HG03565 (cell line): ENCODE data around the gene MAST2.

ENCODE experiments used
- ATAC-seq: cut with Tn5 transposase; IDR thresholded peaks from one replicate; pipeline ENCODE4 v1.9.1; 2021; ENCODE audit warnings: mild to moderate bottlenecking, moderate library complexity; ENCODE audit not compliant: unreplicated experiment

The MAST2 gene

DNA sequence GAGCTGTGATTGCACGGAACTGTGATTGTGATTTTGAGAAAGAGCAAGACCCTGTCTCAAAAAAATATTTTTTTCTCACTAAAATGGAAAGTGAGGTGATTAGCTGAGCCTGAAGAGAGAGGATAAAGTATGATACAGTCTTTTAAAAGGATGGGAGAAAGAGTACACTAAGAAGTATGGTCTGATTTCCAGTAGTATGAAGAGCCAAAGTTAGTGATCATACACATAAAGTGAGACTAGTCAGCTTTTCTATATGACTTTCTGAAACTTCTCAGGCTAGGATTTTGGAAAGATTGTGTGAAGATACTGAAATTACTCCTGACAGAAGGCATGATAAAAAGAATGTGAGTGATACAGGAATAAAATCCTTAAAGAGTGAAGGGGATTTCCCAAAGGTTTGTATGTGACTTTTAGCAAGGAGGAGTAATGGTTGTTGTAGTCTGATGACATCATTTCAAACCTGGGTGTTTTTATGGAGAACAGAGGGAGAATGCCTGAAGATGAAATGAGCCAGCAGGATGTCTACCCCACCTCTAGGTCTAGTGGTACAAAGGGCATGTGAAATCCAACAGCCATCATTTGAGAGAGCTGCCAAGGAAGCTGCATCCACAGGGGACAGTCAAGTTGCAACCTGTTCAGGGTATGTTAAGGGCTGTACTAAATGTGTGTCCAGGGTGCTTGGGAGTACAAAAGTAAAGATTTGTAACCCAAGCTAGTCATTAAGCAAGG lies 171.3 kb downstream of the MAST2 start:
- ATAC-seq: no peak

DNA sequence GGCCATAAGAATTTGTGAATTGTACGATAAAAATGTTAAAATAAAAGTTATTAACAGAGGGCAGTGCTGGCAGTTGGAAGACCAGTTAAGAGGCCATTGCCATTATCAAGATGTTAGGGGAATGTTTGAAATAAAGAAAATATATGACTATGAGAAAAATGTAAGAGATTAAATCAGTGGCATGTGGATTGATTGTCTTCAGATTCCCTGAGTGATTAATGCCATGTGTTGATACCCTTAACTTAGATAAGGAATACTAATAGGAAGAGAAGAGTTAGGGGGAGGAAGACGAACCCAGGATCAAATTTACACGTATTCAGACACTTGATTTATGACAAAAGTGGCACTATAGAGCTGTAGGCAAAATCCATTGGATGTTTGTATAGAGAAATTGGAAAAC lies 173.2 kb downstream of the MAST2 start:
- no peak for ATAC-seq

DNA sequence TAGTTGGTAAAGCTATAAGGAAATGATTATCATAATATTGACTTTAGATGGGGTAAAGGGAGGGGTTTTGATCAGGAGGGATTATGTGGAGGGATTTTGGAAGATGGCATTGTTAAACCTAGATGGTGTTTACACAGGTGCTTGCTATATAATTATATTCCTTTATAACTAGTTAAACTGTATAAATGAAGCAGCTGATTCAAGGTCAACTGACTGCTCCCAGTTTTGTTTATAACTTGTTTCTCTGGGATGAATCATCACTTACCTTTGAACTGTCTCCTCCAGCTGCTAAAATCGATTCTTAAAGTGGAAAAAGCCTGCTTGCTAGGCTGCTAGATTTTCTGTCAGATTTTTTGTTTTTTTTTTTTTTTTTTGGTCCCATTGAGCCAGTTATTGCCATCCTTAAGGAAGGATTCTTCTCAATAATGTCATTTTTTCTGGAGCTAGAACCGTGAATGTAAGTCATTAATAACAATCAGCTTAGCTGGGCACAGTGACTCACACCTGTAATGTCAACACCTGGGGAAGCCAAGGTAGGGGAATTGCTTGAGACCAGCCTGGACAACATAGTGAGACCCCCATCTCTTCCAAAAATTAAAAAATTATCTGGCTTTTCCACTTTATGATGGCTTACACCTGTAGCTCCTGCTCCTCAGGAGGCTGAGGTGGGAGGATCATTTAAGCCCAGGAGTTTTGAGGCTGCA lies 175.8 kb downstream of the MAST2 start:
- ATAC-seq: no peak

DNA sequence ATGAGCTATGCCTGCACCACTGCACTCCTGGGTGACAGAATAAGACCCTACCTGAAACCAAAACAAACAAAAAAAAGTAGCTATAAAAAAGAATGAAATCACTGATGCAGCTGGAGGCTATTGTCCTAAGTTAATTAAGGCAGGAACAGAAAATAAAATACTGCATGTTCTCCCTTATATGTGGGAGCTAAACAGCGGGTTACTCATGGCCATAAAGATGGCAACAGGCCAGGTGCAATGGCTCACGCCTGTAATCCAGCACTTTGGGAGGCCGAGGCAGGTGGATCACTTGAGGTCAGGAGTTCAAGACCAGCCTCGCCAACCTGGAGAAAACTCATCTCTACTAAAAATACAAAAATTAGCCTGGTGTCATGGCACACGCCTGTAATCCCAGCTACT lies 176.4 kb downstream of the MAST2 start:
- ATAC-seq: no peak

DNA sequence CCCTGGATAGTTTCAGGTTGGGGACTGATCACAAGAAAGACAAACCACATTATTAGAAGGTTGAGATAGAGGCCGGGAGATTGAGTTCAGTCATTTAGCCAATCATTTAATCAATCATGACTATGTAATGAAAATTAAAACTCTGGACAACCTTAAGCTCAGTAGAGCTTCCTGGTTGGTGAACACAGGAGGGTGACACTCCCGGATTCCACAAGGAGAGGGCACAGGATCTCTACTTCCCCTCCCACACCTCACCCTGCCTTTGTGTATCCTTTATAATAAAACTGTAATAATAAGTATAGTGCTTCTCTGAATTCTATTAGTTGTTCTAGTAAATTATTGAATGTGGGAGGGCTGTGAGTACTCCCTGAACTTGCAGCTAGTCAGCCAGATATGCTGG lies 178.9 kb downstream of the MAST2 start:
- no peak for ATAC-seq

DNA sequence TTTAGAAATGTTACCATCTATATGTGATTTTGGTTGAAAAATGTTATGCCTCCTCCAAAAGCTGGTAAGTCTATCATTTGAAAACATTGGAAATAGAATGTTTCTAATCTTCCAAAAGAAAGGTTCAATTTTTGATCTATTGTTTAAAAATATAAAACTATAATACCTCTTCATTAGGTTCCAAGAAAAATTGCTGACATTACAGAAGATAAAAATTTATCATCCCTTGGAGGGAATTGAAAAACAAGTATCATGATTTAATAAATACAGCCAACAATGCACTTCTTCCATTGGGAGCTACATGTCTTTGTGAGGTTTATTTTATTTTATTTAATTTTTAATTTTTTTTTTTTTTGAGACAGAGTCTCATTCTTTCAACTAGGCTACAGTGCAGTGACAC lies 180.6 kb downstream of the MAST2 start:
- no peak for ATAC-seq

DNA sequence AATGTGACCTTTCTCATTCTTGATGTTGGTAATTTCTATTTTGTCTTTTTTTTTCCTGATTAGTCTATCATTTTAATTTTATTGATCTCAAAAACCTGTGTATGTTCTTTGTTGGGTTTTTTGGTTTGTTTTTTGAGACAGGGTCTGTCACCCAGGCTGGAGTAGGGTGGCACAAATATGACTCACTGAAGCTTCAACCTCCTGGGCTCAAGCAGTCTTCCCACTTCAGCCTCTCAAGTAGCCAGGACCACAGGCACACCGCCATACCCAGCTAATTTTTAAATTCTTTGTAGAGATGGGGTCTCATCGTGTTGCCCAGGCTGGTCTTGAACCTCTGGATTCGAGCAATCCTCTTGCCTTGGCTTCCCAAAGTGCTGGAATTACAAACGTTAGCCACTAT lies 183.8 kb downstream of the MAST2 start:
- ATAC-seq: no peak

DNA sequence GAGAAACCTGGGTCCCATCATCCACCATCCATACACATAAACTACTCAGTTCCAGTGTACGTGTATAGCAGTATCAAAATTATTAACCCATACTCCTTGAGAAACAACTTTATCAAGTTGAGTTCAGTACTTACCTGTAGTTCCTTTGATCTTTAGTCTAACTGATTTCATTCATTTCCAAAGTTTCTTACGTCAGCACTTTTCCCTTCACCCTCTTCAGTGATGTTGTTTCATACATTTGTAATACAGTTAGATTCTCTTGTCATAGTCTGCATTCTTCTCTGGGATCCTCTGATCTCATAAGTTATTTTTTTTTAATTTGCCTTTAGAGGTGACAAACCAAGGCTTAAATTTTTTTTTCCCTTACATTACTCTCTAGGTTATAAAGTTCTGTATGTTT lies 185.8 kb downstream of the MAST2 start:
- no peak for ATAC-seq

DNA sequence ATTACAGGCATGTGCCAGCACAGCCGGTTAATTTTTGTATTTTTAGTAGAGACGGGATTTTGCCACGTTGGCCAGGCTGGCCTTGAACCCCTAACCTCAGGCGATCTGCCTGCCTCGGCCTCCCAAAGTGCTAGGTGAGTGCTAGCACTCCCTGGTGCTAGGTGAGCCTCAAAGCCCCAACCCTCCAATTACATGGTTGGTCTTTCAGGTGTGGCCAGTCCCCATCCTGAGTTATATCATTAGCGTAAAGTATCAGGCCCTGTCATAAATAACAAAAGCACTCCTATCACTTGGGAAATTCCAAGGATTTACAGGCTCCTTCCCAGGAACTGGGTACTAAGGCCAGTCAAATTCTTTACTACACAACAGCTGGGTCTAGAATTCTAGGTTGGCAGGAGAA lies 191.0 kb downstream of the MAST2 start:
- no peak for ATAC-seq

DNA sequence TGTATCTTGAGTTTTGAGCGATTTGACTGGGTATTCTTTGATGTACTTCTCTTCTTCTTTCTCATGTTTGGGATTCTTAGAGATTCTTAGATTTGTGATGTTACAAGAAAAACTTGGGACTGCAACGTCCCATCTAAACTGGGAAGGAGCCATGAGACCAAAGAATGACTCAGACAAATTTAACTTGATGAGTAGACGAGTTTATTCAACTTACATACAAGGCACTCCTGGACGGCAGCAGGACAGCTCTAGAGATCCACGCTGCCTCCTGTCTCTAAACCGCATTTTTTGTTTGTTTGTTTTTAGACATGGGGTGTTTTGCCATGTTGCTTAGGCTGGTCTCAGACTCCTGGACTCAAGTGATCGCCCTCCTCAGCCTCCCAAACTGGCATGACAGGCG lies 191.9 kb downstream of the MAST2 start:
- ATAC-seq: no peak

DNA sequence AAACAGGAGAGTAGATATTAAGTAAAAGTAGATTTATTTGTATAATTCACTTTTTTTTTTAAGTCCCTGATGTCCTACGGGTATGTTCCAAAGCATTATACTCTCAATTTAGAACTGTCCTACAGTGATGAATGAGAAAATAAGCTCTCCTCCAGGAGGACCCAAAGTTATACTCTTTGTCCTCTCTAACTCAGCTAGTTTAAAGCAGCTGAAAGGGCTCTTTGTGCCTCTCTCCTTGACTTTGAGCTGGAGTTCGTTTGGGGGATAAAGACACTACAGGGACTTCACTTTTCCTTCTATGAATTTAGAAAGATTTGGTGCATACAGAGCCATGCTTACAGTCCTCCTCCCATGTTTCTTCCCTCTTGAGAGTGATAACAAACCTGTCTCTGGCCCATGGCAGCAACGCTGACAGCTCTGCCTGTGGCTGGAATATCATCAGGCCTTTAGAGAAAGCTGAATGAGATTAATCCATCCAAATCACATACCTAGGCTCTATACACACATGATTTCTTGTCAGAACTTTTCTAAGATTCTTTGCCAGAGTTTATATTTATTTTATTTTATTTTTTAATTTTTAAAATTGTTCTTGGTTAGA lies 194.7 kb downstream of the MAST2 start:
- ATAC-seq: no peak

DNA sequence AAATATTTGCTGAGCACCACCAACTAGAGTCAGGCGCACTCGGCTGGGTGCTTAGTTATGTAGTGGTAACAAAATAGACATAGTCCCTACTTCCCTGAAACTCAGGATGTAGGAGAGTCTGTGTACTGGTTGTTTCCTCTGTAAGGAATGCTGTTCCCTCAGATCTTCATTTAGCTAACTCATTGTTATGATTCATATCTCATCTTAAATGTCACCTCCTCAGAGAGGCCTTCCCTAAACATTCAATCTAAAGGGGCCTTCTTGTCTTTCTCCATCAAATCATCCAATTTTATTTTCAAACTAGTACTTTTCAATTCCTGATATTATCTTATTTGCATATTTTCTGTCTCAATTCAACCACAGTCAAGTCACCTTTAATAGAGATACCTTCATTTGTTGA lies 196.1 kb downstream of the MAST2 start:
- no peak for ATAC-seq

DNA sequence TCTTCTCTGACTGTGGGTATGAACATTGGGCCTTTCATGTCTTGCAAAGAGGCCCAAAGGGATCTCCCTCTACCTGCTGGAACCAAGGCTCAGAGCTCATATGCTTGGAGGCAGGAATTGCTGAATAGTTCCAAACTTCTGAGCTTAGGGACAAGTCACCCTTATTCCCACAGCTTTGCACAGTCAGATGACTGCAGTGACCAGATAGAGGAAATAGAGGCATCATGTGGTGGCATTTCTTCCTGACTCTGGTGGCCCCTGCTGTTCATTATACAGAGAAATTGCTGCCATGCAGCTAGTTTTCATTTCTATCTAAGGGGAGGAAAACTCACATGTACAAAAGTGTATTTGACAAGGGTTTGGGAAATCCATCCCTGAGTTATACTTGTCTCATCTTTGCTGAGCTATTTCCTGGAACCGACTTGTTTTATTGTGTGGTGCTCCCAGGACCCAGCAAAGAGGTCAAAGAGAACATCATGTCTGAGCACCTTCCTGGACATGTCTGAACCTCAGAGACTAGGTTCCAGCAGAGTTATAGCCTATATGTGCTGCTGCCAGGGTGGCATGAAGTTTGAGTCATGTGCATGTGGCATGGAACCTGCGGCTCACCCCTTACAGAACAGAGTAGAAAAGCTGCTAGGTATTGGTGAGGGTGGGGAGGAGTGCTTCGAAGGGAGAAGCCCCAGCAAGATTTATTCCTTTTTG lies 197.8 kb downstream of the MAST2 start:
- no peak for ATAC-seq

DNA sequence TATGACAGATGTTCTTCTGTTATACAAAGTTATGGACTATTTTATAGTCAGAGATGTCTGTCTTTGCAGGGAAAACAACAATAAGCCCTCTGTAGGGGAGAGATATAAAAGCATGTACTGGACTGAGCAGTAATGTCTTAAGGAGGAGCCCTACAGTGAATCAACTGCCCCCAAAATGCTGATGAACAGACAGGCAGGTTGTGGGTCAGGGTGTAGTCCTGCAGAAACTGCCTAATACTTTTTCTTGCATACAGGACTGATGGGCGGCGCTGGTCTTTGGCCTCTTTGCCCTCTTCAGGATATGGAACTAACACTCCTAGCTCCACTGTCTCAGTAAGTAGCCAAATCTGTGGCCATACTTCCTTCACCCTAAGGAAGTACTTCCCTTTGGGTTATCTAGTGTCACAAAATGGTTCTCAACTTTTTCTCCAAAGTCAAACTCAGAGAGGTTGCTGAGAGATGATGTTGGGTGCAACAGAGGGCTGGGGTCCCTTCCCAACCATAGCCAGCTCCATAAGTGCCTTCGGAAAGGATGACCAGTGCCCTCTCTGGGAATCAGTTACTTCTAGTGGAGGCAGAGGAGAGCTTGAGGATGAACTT lies 199.2 kb downstream of the MAST2 start:
- no peak for ATAC-seq

DNA sequence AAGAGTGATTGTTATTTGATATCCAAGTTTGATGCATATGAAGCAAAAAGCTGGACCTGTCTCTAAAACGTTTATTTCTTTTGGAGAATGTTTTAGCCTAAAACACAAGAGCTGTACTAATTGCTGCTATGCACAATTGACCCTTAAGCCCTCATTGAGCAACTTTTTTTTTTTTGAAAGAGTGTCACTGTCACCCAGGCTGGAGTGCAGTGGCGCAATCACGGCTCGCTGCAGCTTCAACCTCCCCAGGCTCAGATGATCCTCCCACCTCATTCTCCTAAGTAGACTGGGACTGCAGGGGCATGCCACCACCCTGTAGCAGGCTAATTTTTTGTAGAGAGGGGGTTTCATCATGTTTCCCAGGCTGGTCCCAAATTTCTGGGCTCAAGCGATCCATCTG lies 199.9 kb downstream of the MAST2 start:
- ATAC-seq: no peak

DNA sequence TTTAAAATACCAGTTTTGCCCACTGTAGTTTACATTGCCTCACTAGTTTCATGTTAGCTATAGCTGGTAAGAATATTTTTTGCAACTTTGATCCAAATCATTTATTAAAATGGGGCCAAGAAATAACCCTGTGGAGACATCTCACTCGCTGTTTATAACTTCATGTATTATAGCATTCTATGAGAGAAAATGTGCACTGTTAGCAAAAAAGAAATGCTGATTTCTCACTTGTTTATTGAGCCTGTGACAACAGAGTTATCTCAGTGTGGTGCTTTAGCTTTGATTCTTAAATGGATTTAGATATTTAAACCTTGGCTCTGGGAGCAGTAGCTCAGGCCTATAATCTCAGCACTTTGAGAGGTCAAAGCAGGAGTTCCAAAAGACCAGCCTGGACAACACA lies 201.1 kb downstream of the MAST2 start:
- no peak for ATAC-seq

DNA sequence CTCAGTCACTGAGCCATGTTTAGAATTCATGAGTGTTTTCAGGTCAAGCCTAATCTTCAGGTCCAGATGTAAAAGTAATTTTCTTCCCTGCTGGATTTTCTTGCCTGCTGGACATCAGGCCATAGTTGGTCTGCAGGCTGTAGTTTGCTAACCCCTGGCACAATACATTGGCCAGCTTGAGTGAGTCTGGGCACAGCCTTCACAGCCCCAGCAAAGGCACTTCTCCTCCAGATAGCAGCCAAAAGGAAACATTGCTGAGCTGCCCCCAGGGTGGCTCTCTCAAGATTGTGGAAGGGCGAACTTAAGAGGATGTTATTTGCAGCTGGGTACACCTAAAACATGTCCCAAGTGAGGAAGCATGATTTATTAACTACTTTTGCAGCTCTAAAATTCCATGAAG lies 202.2 kb downstream of the MAST2 start:
- ATAC-seq: no peak

DNA sequence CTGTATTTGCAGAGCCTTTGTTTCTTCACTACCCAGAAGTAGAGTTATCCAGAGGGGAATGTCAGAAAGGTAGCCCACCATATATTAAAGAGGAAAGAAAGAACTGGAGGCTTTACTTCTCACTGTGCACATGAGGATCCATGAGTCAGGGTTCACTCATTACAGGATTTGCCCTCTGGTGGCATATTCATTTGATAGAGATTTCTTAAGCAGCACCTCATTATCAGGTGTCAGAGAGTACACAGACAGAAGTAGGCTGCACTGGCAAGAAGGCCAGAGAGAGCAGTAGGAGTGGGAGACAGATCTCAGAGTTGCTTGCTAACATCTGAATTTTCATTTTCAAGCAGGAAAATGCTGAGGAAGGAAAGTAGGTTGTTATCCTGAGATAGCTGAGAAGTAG lies 205.2 kb downstream of the MAST2 start:
- ATAC-seq: no peak

DNA sequence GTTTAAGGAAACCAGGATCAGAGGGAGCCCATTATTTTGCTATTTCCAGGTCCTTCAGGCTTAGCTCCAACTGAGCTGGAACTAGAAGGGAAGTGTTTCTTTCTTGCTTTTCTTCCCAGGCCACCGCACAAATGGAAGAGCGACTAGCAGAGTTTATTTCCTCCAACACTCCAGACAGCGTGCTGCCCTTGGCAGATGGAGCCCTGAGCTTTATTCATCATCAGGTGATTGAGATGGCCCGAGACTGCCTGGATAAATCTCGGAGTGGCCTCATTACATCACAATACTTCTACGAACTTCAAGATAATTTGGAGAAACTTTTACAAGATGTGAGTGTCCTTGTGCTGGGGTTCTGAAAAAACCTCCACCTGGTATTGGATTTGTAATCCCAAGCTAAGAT lies 207.2 kb downstream of the MAST2 start:
- no peak for ATAC-seq

DNA sequence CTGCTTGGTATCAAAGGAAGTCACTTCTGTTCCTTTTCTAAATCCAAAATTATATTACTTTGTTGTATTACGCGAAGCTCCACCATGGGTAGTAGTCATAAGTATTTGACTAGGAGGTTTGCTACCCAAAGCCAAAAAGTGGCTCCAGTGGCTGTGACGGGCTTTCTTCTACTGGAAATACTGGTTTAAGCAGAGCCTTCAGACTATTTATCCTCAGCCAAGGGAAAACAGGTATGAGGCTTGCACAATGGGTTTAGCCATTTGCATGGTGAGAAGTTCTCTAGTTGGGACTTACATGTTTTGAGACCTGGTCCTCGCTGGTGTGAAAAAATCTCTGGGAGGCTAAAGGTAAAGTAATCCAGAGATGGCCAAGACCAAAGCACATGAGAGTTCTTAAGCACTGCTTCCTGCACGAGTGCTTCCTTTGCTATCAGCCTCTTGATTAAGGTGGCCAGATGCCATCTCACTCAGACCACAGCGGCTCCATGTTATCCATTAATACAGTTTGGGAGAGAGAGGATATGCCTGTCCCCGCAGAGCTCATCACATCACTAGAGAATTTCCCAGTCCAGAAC lies 207.8 kb downstream of the MAST2 start:
- no peak for ATAC-seq

DNA sequence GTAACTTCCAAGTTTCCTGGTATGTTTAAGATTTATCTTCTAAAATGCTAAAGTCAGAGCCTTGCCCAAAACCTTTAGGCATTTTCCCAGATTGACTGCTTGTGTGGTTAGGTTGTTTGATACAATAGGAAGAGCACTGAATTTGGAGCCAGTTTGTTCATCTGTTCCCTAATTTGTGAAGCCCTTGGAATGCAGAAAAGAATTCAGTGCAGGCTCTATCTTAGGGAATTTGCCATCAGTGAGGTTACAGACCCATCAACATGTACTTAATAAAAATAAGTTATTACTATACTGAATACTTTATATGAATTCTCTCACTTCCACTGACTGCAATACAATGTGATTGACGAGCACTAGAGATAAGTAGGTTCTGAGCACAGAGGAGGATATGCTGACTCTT lies 208.8 kb downstream of the MAST2 start:
- no peak for ATAC-seq
